Jurkat, Clone E6-1 (cell line): ENCODE data around the gene MRPL11. TPM values are rescaled to one million over a fixed set of nuclear protein-coding genes. Genes with fewer than 3 reads are reported as not detected.

Experiments used
- DNase-seq: peaks from one replicate; pipeline ENCODE4 v3.0.0-alpha.2; 2011; ENCODE audit warnings: low read depth, low spot score
- H3K4me3 ChIP-seq: 2 replicates; pipeline ENCODE4 v1.5.1; 2011; ENCODE audit warnings: mild to moderate bottlenecking, low read length, control low read depth, moderate library complexity
- polyA plus RNA-seq: library from polyadenylated mRNA; unstranded; fragments of >200 nt; gene quantifications from one replicate; pipeline ENCODE4 v1.2.1, GENCODE V29; 2012; ENCODE audit warnings: missing spikeins; ENCODE audit not compliant: insufficient read length, insufficient read depth

MRPL11 gene
- 202 TPM for polyA plus RNA-seq

DNA sequence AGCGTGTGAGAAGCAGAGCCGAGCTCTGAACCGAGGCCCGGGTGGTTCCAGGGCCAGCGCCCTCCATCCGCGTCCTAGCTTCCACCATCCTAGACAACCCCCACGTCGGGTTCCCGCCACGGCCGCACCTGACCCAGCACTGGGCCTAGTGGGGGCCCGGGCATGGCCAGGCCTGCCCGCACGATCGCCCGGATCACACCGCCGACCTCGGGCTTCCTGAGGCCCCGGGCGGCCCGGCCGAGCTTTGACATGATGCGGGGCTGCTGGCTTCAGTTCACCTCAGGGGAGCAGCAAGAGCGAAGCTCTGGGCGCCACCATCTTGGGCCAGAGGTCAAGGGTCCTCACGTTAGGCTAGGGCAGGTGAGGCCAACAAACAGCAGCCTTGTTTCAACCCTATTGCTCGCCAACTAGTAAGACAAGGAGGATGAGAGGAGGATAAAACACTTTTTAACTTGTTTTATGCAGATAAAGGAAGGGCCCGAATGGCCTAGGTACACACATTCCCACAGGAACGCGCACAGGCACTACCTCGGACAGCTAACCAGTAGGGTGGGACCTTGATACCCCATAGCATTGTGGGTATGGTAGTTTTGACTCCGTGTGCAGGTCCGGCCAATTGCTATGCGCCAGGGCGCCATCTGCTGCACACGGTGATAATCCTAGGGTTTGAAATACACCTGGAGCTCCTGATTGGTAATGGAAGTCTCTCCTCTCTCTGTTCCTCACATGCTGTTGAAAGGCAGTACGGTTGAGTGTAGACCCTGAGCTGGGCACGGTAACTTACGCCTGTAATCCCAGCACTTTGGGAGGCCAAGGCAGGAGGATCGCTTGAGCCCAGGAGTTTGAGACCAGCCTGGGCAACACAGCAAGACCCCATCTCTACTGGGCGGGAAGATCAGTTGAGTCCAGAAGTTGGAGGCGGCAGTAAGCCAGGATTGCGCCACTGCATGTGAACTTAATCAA is at the start of gene MRPL11:
TSS of gene MRPL11 (minus strand) at position 345 of the 963 bp plus-strand sequence. CDS start at position 251, 94 bp downstream.
- DNase-seq: peak; percentile 94
- peak within 1 kb of the TSS; percentile 98 for H3K4me3 ChIP-seq

DNA sequence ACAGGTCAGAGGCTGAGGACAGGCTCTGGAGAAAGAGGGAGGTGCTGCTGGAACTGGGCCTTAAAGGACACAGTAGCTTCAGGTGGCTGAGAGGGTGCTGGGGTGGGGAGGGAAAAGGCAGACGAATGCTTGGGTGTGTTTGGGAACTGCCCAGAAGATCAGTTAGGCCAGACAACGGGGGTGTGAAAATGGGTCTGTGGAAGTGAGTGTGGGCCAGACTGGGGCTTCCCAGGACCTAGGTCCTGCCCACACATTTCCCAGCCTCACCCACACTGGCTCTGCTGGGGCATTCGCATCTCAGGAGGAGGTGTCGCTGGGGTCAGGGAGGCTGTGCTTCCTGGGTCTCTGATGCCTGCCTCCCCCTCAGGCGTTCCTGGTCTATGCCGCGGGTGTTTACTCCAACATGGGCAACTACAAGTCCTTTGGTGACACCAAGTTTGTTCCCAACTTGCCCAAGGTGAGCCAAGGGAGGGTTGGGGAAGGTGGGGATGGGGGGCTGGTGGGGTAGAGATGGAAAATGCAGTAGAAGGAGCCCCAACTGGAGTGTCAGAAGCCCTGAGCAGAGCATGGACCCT is 46.2 kb upstream of the MRPL11 start:
- no peak overlapping the region for H3K4me3 ChIP-seq
- DNase-seq: no peak

GRCh38 chr11:66480117-66480938 is 41.7 kb upstream of the MRPL11 start, which contains the start of gene DPP3:
TSS of gene DPP3 (plus strand) at chr11:66480434. CDS start at chr11:66482201, 1,767 bp downstream.
- DNase-seq: peak; percentile 91
- H3K4me3 ChIP-seq: peak within 1 kb of the TSS; percentile 95

GRCh38 chr11:66479394-66480116 is 40.9 kb upstream of the MRPL11 start:
- DNase-seq: no peak
- peak overlapping the region; percentile 95 for H3K4me3 ChIP-seq

DNA sequence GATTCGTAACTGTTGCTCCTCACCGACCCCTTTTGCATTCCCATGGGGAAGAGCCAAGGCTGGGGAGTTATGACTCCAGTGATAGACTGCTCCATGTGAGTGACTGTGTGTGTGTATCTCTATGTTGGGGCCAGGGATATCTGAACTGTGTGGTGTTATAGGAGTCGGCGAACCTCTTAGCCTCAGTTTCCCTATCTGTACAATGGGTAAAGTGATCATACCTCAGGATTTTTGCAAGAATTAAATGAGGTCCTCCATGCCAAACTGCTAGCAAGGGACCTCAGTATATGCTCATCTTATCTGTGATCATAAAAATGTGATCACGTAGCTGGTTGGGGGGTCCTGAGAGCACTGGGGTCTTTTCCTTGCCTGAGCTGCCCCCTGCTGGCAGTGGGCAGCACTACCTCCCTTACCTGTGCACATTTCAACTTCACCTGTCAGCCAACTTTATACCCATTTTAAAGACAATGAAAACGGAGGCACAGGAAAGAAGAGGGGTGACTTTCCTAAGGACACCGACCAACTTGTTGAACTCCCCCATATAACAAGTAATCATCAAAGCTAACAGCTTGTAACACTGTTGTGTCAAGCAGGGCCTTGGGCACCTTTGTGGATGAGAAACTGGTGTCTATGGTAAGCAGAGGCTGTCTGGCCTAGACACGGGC is 40.2 kb upstream of the MRPL11 start:
- DNase-seq: peak; percentile 42

DNA sequence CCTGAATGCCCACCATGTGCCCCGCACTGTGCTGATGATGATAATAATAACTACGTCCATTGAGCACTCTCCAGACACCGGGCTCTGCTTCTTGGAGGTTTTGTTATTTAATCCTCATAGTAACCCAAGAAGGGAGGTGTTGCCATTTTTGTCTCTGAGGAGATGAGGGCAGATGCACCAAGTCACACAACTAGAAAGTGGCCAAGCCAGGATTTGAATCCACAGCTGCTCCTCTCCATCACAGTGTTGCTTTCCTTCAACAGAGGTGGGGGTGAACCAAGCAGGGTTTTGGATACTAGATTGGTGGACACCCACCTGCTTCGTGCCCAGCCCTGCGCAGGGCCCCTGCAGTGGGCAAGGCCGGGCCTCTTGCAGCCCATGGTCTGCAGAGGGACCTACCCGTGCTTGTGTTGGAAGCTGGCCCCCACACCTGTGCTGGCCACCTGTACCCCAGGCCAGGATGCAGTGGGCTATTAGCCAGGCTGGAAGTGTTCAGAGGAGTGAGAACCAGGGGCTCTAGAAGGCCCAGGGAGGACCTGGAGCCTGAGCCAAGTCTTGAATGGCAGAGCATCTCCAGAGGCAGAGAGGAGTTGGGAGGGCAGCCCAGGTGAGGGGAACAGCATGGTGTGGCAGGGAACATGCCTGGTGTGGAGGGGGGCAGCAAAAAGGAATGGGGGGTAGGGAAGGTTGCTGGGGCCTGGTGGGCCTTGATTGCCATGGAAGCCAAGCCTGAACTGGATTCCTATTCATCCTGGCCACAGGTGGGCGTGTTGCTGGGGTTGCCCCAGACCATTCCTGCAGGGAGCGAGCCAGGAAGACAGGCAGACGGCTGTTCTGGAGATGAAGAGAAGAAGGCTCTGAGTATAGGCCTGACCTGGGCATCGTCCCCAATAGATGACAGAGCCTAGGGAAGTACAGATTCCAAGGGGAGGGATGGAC is 38.9 kb upstream of the MRPL11 start:
- H3K4me3 ChIP-seq: no peak overlapping the region
- no peak for DNase-seq

More for the DNA sequence above, 40.2 kb upstream of the MRPL11 start:
- H3K4me3 ChIP-seq: peak overlapping the region; percentile 95

DNA sequence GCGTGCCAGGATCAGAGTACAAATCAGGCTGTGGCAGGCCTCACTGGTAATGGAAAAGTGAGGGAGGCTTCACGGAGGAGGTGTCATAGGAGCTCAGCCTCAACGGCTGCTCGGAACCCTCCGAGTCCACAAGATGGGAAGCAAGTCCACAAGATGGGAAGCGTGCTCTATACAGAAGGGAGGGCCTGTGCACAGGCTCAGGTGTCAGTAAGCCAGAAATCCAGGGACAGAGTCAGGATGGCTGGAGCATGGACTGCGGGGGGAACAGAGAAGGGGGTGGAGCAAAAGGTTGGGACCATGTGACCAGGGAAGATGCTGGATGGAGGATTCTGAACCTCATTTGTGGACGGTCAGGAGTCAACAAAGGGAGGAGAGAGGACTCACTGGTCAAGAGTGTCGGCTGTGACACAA is 38.2 kb upstream of the MRPL11 start:
- no peak overlapping the region for H3K4me3 ChIP-seq
- DNase-seq: no peak

DNA sequence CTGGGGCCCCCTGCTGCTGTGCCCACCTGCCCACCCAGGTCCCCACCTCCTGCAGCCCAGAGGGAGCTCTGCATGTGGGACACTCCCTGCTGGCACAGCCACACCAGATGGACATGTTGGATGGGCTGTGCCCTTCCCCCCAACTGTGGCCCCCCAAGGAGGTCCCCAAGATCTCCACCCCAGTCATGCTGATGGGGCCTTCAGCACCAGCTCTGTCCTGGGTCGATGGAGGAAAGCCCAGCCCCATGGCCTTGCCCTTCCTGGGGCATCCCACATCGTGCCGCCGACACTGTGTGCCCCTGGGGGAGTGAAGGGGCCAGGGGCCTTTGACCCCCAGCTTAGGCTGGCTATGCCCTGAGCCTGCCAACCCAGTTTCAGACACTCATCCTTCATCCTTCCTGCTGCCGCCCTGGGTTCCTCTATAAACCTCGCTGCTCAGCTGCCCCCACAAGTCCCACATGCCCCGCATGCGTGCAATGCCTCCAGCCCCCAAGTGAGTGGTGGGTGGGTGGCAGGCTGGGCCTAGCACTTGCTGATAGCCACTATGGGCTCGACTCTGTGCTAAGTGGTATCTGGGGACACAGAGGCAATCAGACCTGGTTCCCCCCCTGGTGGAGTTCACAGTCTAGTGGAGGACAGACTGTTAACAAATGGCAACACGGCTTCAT is 37.7 kb upstream of the MRPL11 start:
- no peak overlapping the region for H3K4me3 ChIP-seq
- DNase-seq: no peak

DNA sequence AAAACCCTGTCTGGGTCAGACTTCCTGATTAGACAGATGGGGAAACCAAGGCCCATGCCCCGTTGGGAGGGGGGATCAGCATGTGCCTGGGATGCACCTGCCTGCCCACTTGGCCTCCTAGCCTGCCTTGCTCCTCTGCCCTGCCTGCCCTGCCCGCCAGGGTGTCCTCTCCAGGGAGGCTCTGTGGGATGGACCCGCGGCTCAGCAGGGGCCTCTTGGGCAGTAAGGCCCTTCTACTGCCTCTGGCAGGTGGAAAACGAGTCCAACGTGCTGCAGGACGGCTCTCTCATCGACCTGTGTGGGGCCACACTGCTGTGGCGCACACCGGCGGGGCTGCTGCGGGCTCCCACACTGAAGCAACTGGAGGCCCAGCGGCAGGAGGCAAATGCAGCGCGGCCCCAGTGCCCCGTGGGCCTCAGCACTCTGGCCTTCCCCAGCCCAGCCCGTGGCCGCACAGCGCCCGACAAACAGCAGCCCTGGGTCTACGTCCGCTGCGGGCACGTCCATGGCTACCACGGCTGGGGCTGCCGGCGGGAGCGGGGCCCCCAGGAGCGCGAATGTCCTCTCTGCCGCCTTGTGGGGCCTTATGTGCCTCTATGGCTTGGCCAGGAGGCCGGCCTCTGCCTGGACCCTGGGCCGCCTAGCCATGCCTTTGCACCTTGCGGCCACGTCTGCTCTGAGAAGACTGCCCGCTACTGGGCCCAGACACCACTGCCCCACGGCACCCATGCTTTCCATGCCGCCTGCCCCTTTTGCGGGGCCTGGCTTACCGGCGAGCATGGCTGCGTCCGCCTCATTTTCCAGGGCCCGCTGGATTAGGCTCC is 36.9 kb upstream of the MRPL11 start:
- H3K4me3 ChIP-seq: no peak overlapping the region
- no peak for DNase-seq

DNA sequence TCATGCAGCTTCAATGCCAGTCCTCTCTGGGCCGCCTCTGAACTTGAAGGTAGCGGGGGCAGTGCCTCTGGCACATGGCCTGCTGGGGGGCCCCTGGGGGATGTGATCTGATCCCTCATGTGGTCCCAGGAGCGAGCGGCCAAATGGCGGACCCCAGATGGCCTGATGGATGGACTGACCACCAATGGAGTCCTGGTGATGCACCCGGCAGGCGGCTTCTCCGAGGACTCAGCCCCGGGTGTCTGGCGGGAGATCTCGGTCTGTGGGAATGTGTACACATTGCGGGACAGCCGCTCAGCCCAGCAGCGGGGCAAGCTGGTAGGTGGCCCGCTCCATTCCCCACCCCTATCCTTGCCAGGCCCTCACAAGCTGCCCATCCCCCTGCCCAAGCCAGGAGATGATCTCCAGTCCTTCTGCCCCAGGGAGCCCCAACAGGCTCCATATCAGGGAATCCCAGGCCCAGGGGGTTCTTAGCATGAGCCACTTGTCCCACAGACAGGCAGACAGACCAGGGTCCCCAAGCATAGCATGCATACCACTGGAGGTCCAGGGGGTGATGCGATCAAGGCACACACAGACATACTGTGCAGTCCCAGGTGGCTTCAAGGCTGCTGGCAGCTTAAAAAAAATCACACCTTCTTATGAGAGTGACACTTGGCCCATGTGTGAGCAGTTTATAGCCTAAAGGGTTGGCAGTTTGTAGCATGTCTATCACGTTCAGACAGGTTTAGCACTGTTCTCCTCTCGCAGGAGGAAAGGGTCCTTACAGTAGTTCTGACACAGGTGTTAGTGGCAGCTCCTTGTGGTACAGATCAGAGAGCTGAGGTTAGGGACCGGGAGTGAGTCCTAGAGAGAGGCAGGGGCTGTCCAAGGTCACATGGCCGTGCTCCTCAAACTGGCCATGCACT is 35.2 kb upstream of the MRPL11 start:
- DNase-seq: no peak
- H3K4me3 ChIP-seq: no peak overlapping the region

DNA sequence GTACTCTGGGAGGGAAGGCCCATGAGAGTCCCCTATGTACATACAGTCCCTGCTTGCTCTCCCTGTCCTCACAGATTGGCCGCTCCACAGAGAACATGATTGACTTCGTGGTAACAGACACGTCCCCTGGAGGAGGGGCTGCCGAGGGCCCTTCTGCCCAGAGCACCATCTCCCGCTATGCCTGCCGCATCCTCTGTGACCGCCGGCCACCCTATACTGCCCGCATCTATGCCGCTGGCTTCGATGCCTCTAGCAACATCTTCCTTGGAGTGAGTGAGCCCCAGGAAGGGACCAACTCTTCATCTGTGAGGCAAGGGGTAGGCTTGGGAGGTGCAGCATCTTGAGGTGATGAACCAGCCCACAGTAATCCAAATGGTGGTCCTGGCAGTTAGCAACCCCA is 34.5 kb upstream of the MRPL11 start:
- DNase-seq: no peak
- H3K4me3 ChIP-seq: no peak overlapping the region

DNA sequence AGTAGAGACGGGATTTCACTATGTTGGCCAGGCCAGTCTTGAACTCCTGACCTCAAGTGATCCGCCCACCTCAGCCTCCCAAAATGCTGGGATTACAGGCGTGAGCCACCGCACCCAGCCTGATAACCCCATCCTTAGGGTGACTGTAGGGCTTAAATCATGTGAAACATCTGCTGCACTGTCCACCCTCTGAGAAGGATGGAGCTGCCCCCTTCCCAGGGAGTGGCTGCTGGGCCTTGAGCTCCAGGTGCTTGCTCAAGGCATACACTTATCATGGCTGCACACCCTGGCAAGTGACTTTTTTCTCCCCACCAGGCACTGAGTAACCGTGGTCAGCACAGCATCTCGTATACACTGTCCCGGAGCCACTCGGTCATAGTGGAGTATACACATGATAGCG is 33.4 kb upstream of the MRPL11 start:
- H3K4me3 ChIP-seq: no peak overlapping the region
- no peak for DNase-seq

GRCh38 chr11:66471142-66471541 is 32.5 kb upstream of the MRPL11 start:
- no peak overlapping the region for H3K4me3 ChIP-seq
- no peak for DNase-seq

DNA sequence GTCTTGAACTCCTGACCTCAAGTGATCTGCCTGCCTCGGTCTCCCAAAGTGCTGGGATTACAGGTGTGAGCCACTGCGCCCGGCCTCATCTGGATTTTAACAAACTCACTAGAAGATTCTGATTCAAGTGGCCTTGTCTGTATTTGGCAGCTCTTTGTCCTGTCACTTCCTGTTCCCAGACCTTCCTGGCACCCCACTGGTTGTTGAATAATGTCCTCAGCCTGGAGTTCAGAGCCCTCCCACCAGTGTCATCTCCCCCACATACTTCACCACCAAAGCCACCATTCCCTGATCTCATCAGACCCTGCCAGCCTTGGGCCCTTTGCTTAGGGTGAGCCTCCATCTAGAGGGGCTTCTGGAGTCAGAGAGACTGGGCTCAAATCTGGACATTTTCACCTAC is 31.4 kb upstream of the MRPL11 start:
- H3K4me3 ChIP-seq: no peak overlapping the region
- no peak for DNase-seq

GRCh38 chr11:66469441-66469840 is 30.8 kb upstream of the MRPL11 start:
- no peak for DNase-seq
- H3K4me3 ChIP-seq: no peak overlapping the region
